Activated CD8-positive, alpha-beta memory T cell treated with anti-CD3 and anti-CD28 coated beads for 36 hours (primary cell): ENCODE results near the gene RMND1. TPM values are rescaled to one million over a fixed set of nuclear protein-coding genes. Genes with fewer than 3 reads are reported as not detected.
"Not testable (repeated sequence)": the region's sequence is repeated elsewhere in the genome, so short reads cannot be mapped to it uniquely, and the experiment has no call there.

ENCODE experiments used
- CTCF ChIA-PET: fragments of 350-600 bp; sonication (Branson Sonifier 250); formaldehyde crosslinking; loops from one replicate; lab custom pipeline; 2021; ENCODE audit warnings: antibody characterized with exemption; lab: Charles Lee
- POLR2A ChIA-PET: fragments of 350-600 bp; sonication (Branson Sonifier 250); formaldehyde crosslinking; loops from one replicate; lab custom pipeline; 2021; ENCODE audit warnings: antibody characterized with exemption; lab: Charles Lee
- total RNA-seq, 2 experiments: library from RNA; stranded (reverse); gene quantifications; one replicate each; pipeline ENCODE4 v1.2.3, GENCODE V29; 2021

RMND1 gene
- total RNA-seq, 2 experiments from 2014 or later, result 25.5 to 26.5 TPM

DNA sequence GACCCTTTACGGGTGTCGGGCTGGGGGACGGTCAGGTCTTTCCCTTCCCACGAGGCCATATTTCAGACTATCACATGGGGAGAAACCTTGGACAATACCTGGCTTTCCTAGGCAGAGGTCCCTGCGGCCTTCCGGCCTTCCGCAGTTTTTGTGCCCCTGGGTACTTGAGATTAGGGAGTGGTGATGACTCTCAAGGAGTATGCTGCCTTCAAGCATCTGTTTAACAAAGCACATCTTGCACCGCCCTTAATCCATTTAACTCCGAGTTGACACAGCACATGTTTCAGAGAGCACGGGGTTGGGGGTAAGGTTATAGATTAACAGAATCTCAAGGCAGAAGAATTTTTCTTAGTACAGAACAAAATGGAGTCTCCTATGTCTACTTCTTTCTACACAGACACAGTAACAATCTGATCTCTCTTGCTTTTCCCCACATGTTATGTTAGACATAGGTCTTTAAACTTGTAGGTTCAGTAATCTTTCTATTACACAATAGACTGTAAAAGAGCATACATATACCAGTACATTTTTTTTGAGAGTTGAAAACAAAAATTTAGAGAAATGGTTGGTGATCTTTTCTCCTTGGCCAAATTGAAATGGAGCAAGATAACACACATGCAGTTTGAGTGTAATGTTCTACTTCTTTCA is 3.9 kb upstream of the RMND1 start:
- POLR2A ChIA-PET, CTCF ChIA-PET: not testable (repeated sequence)

DNA sequence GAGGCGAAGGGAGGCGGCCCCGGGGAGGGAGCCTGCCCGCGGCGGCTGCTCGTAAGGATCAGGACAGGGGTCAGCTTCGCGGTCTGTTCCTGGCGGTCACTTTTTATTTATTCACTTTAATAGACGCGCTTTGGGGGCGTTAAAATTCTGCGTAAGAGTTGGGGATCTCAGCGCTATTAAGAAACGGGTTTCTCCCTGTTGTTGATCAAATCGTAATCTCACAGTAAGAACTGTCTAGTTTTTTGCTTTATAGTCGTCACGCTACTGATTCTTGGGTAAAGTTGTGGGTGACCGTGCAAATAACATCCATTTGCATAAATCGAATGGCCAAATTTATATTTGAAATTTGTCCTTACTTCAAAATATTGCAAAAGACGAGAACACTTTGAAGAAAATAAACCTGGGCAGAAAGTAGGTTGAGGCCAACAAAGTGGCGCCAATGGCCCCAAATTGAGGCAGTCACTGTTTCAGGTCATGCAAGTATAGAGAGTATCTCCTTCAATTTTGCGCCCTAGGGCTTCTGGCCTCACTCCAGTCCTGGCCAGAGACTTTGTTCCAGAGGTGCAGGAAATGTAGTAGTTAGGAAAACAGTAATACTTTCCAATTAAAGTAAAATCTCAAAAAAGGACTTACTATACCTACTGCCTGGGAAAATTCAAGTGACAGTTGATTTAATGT is 963 bp upstream of the RMND1 start:
- ChIA-PET CTCF (no interaction called here), POLR2A (interaction anchor here (0.6 to 1.9 kb wide), 4 partner anchors 8 to 732 kb away, joined by 3 to 13 read pairs (median 3); no protein-coding TSS in a partner anchor)

GRCh38 chr6:151451417-151451949 is 443 bp downstream of the RMND1 start:
- POLR2A ChIA-PET, result interaction anchor here (1.9 kb wide), 1 partner anchor 61 kb away, joined by 13 read pairs; no protein-coding TSS in a partner anchor
- CTCF ChIA-PET, result interaction anchor here (0.6 to 0.8 kb wide), 2 partner anchors 24 to 78 kb away, joined by 3 read pairs; no protein-coding TSS in a partner anchor

DNA sequence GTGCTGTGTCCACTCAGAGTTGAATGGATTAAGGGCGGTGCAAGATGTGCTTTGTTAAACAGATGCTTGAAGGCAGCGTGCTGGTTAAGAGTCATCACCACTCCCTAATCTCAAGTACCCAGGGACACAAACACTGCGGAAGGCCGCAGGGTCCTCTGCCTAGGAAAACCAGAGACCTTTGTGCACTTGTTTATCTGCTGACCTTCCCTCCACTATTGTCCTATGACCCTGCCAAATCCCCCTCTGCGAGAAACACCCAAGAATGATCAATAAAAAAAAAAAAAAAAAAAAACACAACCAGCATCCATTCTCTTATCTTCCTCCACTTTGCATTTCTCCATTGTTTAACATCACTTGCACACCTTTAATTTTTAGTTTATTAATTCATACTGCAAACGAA is 998 bp downstream of the RMND1 start:
- ChIA-PET CTCF (interaction anchor here (0.8 kb wide), 1 partner anchor 24 kb away, joined by 3 read pairs; no protein-coding TSS in a partner anchor), POLR2A (interaction anchor here (1.9 kb wide), 1 partner anchor 61 kb away, joined by 13 read pairs; no protein-coding TSS in a partner anchor)

DNA sequence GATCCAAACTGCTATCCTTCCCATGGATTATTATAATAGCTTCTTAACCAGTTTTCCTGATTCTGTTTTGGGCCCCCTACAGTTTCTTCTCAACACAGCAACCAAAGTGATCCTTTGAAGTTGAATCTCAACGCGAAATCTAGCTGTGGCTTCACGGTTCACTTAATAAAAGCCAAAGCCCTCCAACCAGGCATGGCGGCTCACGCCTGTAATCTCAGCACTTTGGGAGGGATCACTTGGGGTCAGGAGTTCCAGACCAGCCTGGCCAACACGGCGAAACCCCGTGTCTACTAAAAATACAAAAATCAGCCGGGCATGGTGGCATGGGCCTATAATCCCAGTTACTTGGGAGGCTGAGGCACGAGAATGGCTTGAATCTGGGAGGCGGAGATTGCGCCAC is 3.3 kb downstream of the RMND1 start:
- CTCF ChIA-PET, result interaction anchor here (0.8 kb wide), 1 partner anchor 28 kb away, joined by 3 read pairs; no protein-coding TSS in a partner anchor
- POLR2A ChIA-PET, result no interaction called here

DNA sequence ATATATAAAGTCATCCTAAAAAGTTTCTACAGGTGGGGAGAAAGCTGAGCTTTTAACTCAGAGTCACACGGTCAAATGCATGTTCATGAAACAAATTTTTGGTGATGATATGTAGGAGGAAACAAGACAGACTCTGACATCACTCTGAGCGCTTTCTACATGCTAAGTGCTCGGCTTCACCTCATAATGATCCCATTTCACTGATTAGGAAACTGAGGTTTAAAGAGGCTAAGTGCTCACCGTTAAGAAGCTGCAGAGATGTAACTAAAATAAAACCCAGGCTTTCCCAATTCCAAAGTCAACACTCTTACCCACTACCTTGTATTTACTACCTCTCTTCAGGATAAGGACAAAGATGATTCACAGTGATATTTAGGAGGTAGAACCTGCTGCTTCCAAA is 4.7 kb downstream of the RMND1 start:
- CTCF ChIA-PET, result interaction anchor here (1.7 kb wide), 1 partner anchor 26 kb away, joined by 3 read pairs; no protein-coding TSS in a partner anchor
- POLR2A ChIA-PET, result no interaction called here

DNA sequence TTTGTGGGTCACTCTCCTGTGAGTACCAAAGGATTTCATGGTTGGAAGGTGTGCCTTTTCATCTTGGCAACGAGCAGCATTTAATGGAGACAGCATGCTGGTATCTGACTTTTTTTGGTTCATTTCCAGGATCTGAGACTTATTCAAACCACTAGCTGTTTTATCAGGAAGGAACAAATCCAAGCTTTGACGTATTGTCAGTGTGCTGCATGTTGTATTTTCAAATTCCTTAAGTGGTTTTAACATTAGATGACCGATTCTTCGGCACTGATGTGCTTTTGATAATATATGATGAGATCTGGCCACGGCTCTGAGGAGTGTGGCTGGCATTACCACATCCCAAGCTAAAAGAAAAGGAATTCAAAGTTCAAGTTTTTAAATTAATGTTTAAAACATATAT is 6.4 kb downstream of the RMND1 start:
- POLR2A ChIA-PET, result no interaction called here
- CTCF ChIA-PET, result interaction anchor here (1.7 kb wide), 1 partner anchor 28 kb away, joined by 3 read pairs; no protein-coding TSS in a partner anchor

DNA sequence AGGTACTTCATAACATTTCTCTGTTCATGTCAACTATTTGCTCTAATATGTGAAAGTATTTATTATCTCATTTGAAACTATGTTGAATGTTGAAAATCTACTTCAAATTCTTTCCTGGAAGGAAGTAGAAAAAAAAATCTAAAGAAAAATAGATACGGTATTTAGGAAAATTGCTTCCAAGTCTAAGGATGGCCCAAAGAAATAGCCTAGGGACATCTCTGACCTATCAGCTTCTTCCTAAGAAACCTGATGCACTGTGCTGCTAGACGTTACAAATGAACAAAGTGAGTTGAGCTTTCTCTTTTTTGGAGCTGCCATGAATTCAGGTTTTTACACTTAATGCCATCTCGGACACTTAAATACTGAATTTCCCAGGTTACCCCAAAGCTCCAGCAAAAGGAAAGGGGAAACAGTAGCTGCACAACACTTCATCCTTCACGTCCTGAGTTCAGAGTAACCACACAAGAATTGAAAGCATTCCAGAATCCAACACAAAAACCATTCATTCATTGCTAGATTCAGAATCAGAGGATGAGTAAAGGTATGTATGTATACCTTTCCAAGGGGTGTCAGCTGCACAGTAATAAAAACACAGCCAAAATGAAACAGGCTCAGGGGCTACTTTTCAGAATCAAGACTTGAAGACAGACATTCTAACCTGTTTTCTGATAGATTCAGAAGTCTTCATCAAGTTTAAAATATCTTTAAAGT is 7.9 kb downstream of the RMND1 start:
- CTCF ChIA-PET, result no interaction called here

DNA sequence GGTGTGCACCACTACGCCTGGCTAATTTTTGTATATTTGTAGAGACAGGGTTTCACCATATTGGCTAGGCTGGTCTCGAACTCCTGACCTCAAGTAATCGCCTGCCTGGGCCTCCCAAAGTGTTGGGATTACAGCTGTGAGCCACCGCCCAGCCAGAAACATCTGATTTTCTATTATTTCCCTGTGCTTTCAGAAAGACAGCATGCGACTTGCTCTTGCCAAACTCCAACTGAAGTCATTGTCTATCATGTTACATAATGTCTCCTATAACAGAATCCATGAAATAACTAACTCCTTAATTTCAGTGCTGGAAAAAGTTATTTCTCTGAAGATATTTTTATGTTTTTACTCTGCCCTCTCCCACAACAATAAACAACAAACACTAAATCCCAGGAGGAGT is 8.5 kb downstream of the RMND1 start:
- ChIA-PET POLR2A (no interaction called here), CTCF (no interaction called here)

More for the DNA sequence above, 7.9 kb downstream of the RMND1 start:
- POLR2A ChIA-PET, result no interaction called here

- ChIA-PET POLR2A (no interaction called here), CTCF (interaction anchor here (1.2 kb wide), 1 partner anchor 24 kb away, joined by 5 read pairs; no protein-coding TSS in a partner anchor)
Measured at GRCh38 chr6:151442371-151442770, 9.6 kb downstream of the RMND1 start.

DNA sequence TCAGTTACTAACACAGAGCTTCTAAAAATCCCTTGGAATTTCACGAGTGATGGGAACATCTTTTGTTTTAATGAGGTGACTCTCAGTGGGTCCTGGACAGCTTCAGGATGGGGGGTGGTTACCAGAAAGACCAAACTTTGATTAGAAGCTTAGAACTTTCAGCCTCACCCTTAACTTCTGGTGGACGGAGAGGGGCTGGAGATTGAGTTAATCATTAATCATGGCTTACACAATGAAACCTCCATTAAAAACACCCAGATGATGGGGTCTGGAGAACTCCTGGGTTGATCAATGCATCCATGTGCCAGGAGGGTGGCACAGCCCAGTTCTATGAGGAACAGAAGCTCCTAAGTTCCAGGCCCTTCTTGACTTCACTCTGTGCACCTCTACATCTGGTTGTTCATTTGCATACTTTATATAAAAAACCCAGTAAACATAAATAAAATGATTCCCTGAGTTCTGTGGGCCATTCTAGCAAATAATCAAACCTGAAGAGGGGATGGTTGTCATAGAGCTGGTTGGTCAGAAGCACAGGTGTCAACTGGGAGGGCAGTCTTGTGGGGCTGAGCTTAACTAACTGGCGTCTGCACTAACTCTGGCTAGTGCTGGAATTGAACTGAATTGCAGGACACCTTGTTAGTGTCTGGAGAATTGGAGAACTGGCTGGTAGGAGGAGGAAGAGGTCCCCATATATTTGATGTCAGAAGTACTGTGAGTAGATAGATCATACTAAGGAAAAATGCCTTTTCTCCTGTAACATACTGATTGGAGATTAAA is 10.3 kb downstream of the RMND1 start:
- CTCF ChIA-PET, result interaction anchor here (1.2 kb wide), 1 partner anchor 25 kb away, joined by 5 read pairs; no protein-coding TSS in a partner anchor
- POLR2A ChIA-PET, result no interaction called here

DNA sequence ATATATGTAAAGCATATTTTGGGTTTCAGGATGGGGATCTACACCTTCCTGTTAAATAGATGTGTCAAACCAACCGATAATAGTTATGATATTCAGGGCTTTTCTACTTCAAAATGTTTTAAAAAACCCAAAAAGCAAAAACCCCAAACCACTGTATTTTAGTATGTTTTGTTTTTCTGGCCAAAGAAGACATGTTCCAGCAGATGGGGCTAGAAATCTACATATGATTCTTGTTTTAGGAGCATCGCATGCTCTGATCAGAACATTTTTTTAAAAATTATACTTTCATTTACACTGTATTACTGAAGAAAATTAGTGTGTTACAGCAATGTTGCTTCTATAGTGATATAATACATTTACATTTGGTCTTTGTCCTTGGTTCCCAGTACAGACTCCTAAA is 11.0 kb downstream of the RMND1 start:
- ChIA-PET POLR2A (interaction anchor here (0.6 kb wide), 1 partner anchor 28 kb away, joined by 3 read pairs; no protein-coding TSS in a partner anchor), CTCF (interaction anchor here (1.1 kb wide), 1 partner anchor 35 kb away, joined by 3 read pairs; no protein-coding TSS in a partner anchor)

GRCh38 chr6:151440498-151440897 is 11.4 kb downstream of the RMND1 start:
- POLR2A ChIA-PET, result interaction anchor here (0.6 kb wide), 1 partner anchor 29 kb away, joined by 3 read pairs; no protein-coding TSS in a partner anchor
- CTCF ChIA-PET, result interaction anchor here (1.1 kb wide), 1 partner anchor 34 kb away, joined by 3 read pairs; no protein-coding TSS in a partner anchor

DNA sequence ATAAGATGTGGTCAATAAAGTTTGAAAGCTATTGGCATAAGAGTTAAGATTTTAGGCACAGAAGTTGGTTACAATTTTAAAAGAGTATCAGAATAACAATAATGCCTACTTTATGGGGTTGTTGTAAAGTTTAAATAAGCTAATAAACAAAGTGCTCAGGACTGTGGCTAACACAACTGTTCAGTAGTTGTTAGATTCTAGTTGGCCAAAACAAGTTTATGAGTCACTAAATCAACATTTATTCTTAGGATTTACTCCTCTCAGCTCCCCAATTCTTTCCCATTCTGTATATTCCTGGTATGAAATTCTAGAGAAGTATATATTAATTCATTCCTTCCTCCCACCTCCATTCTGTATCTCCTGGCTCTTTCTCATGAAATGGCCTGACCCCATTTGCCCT is 14.5 kb downstream of the RMND1 start:
- ChIA-PET CTCF (no interaction called here), POLR2A (no interaction called here)

DNA sequence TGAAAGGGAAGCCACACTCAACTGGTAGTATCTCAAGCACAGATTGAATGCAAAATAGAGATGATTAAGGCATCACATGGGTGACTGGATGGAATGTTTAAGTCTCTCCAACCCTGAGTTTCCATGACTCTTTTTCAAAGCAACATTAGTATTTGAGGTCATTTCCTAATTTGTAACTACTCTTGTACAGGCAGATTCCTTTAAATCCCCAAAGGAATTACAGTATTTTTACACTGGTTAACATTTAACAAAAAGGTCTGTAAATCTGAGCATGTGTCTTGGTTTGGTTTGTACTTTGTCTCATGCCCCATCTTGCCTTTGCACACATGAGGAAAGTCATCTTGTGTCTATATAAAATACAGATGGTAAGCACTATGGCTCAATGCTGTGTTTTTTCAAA is 15.1 kb downstream of the RMND1 start:
- POLR2A ChIA-PET, result no interaction called here
- CTCF ChIA-PET, result no interaction called here

GRCh38 chr6:151436300-151436699 is 15.6 kb downstream of the RMND1 start:
- CTCF ChIA-PET, result no interaction called here
- POLR2A ChIA-PET, result no interaction called here

- POLR2A ChIA-PET, result no interaction called here
- CTCF ChIA-PET, result no interaction called here
Measured at GRCh38 chr6:151434369-151434768, 17.6 kb downstream of the RMND1 start.

- ChIA-PET CTCF (no interaction called here), POLR2A (no interaction called here)
Measured at GRCh38 chr6:151432651-151433050, 19.3 kb downstream of the RMND1 start.
